Measurements from ENCODE around the gene PPIF.

The PPIF gene

GRCh38 chr10:79356104-79356503 is 8.8 kb downstream of the PPIF start:
- TF ChIP-seq GATA3 (IDR thresholded peaks at IDR 0.05; ENCODE audit: low read depth, low read length) (no peak), GATA2 (IDR thresholded peaks at IDR 0.05; ENCODE audit: low read depth, low read length) (no peak)

DNA sequence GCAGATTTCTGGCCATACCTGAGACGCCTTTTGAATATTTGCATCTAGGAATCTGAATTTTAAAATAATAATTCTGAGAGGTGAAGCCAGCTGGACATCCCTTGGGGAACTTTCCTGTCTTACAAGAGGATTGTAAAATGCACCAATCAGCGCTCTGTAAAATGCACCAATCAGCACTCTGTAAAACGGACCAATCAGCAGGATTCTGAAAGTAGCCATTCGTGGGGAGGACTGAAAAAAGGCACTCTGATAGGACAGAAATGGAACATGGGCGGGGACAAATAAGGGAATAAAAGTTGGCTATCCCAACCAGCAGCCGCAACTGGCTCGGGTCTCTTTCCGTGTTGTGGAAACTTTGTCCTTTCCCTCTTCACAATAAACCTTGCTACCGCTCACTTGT is 9.9 kb downstream of the PPIF start:
- TF ChIP-seq GATA2 (IDR thresholded peaks at IDR 0.05; ENCODE audit: low read depth, low read length), result no peak
- TF ChIP-seq GATA3 (IDR thresholded peaks at IDR 0.05; ENCODE audit: low read depth, low read length), result no peak

- TF ChIP-seq GATA2 (IDR thresholded peaks at IDR 0.05; ENCODE audit: low read depth, low read length) (no peak), GATA3 (IDR thresholded peaks at IDR 0.05; ENCODE audit: low read depth, low read length) (no peak)
Observed at GRCh38 chr10:79358811-79359210, 11.5 kb downstream of the PPIF start.

DNA sequence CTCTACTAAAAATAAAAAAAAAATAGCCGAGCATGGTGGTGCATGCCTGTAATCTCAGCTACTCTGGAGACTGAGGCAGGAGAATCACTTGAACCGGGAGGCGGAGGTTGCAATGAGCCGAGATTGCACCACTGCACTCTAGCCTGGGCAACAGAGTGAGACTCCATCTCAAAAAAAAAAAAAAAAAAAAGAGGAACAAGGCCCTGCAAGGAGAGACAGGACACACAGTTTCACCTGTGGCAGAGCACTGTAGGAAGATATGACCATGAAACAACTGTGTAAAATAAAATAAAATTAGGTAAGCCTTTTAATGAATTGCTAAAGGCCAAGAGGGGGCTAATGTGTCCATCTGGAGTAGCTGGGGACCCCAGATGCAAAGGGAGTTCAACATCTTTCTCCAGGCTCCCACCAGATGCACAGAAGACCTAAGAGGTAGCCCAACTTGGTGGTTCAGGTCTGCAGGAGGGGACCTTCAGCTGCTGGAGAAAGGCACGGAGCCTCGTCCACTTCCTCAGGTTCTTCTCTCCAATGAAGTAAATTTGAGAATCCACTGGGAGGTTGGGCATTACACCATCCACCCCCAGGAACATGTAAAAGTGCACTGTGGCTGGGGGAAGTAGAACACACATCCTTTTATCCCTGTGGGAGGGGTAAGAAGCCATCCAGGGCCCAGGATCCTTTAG is 12.7 kb downstream of the PPIF start:
- no peak for TF ChIP-seq GATA3 (IDR thresholded peaks at IDR 0.05; ENCODE audit: low read depth, low read length)
- no peak for TF ChIP-seq GATA2 (IDR thresholded peaks at IDR 0.05; ENCODE audit: low read depth, low read length)

- no peak for TF ChIP-seq GATA2 (IDR thresholded peaks at IDR 0.05; ENCODE audit: low read depth, low read length)
- TF ChIP-seq GATA3 (IDR thresholded peaks at IDR 0.05; ENCODE audit: low read depth, low read length), result no peak
Observed at GRCh38 chr10:79360499-79361342, 13.5 kb downstream of the PPIF start.

DNA sequence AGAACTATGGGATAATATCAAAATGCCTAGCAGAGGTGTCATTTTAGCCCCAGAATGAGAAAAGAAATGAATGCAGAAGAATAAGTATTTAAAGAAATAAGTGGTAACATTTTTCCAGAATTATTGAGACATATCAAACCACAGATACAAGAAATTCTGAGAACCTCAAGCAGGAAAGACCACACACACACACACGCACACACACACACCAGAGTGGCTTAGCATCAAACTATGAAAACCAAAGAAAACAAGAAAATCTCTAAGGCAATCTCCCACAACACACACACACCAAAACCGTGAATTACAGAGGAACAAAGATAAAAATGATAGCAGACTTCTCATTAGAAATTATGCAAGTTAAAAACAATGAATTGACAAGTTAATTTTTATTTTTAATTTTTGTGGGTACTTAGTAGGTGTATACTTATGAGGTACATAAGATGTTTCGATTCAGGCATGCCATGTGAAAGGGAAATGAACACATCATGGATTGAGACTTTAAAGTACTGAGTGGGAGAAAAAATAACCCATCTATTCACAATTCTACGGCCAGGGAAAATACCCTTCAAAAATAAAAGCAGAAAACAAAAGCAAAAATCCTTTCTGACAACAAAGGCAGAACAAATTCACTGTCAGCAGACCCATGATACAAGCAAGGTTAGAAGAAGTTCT is 14.6 kb downstream of the PPIF start:
- no peak for TF ChIP-seq GATA3 (IDR thresholded peaks at IDR 0.05; ENCODE audit: low read depth, low read length)
- TF ChIP-seq GATA2 (IDR thresholded peaks at IDR 0.05; ENCODE audit: low read depth, low read length), result no peak

GRCh38 chr10:79367426-79368189 is 20.3 kb downstream of the PPIF start:
- TF ChIP-seq GATA3 (IDR thresholded peaks at IDR 0.05; ENCODE audit: low read depth, low read length) (no peak), GATA2 (IDR thresholded peaks at IDR 0.05; ENCODE audit: low read depth, low read length) (no peak)

DNA sequence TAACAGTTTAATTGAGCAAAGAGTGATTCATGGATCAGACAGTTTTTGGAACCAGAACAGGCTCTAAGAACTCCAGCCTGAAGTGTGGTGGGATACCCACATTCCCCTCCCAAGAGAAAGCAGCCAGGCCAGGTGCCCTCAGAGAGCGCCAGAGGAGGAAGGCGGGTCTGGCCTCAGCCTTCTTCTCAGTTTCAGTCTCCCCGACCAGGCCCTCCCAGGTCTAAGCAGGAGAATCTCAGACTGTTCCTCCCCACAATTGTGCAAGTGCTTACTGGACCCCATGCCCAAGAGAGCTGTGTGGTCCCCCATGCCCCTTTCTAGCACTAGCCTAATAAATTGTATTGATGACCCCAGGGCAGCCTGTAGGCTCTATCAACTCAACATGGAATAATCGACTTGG is 25.6 kb downstream of the PPIF start:
- TF ChIP-seq GATA3 (IDR thresholded peaks at IDR 0.05; ENCODE audit: low read depth, low read length), result no peak
- TF ChIP-seq GATA2 (IDR thresholded peaks at IDR 0.05; ENCODE audit: low read depth, low read length), result no peak

- TF ChIP-seq GATA2 (IDR thresholded peaks at IDR 0.05; ENCODE audit: low read depth, low read length), result no peak
- no peak for TF ChIP-seq GATA3 (IDR thresholded peaks at IDR 0.05; ENCODE audit: low read depth, low read length)
Observed at GRCh38 chr10:79374312-79375191, 27.3 kb downstream of the PPIF start.

DNA sequence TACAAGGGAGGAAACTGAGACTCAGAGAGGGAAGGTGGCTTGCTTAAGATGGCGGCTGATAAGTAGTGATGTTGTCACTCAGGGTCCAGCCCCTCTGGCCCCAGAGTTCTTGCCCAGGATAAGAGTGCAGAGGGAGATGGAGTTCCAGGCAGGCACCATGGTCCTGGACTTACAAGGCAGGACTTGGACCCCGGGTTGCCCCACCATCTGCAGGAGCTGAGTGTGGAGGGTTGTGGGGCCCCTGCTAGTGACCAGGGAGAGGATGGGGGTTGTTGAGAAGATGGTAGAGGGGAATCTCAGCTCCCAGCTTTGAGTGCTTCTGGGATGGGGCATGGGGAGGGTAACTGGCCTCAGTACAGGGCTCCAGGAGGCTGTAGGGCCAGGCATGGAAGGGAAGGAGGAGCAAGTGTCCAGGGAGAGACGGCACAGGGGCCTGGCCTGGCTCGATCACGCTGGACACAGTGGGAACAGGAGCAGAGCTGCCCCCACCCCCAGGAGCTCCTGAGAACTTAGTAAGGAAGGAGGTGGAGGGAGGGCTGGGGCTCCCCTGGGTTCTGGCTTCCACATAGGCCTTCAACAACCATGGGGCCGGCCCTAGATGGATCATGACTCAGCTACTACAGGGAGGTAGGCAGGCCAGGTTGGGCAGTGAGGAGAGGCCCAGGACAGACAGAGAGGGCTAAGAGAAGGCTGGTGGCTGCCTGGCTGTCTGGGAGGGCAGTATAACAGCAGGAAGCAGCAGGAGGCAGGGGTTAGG is 28.2 kb downstream of the PPIF start:
- no peak for TF ChIP-seq GATA2 (IDR thresholded peaks at IDR 0.05; ENCODE audit: low read depth, low read length)
- no peak for TF ChIP-seq GATA3 (IDR thresholded peaks at IDR 0.05; ENCODE audit: low read depth, low read length)

DNA sequence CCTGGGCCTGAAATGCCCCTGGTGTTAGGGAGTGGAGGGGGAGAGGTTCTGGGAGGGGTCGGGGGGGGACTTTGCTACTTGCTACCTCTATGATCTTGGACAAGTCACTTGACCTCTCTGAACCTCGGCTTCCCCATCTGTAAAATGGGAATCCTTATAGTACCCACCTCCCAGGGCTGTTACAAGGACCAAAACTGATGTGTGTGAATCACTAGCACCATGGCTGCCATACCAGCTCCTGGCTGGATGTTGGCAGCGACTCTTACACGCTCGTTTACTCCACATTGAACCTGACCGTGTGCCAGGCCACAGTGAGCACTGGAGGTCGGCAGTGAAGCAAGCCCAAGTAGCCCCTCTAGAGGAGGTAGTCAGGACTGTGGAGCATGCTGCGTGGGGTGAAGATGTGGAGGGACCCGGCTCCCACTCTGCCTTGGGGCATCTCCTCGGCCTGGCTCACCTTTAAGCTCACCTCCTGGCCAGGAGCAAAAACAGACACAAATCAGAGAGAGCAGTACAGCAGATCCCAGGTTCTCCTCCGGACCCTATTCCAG is 28.9 kb downstream of the PPIF start:
- TF ChIP-seq GATA3 (IDR thresholded peaks at IDR 0.05; ENCODE audit: low read depth, low read length) (no peak), GATA2 (IDR thresholded peaks at IDR 0.05; ENCODE audit: low read depth, low read length) (no peak)
